ENCODE results near the gene TOP3B. TPM values are rescaled to one million over a fixed set of nuclear protein-coding genes. Genes with fewer than 3 reads are reported as not detected.

Gene TOP3B
- total RNA-seq, 4 donors from 2014 or later: 16.6 to 27.3 (median 22.8) TPM

DNA sequence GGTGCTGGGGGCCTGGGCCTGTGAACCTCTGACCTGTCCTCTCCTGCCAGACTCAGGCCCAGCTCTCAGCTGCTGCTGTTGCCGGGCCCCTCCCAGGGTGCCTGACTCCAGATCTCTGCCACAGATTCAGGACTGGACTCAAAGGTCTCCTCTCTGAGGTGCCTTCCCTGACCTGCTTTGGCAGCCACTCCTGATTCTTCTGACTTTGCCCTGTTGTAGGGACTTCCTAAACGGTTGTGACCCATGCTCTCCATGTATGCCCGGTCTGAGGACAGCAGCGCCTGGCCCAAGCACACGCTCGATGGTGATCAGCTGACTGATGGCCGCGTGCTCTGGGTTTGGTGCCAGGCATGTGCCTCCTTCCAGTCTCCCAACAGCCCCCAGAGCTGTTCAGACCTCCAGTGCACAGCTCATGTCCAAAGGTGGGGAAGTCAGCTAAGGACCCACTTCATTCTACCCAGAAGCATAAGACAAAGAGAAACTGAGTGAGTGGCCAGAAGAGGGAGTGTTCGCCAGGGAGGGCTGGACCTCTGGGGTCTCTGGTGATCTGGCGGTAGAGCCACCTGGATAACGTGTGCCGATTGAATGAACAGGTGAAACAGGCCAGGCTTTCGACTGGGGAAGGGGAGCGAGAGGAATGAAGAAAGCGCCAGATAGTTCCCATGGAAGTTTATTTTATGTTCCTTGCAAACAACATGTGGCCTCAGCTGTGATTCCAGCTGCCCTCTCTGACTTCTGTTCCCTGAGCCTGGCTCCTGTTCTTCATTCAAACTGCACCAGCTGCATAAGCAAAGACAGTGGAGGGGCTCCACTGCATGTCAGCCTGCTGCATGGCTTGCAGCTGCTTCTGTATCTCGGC is 8.1 kb upstream of the TOP3B start:
- TF ChIP-seq, protein P1, sequence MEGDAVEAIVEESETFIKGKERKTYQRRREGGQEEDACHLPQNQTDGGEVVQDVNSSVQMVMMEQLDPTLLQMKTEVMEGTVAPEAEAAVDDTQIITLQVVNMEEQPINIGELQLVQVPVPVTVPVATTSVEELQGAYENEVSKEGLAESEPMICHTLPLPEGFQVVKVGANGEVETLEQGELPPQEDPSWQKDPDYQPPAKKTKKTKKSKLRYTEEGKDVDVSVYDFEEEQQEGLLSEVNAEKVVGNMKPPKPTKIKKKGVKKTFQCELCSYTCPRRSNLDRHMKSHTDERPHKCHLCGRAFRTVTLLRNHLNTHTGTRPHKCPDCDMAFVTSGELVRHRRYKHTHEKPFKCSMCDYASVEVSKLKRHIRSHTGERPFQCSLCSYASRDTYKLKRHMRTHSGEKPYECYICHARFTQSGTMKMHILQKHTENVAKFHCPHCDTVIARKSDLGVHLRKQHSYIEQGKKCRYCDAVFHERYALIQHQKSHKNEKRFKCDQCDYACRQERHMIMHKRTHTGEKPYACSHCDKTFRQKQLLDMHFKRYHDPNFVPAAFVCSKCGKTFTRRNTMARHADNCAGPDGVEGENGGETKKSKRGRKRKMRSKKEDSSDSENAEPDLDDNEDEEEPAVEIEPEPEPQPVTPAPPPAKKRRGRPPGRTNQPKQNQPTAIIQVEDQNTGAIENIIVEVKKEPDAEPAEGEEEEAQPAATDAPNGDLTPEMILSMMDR (IDR thresholded peaks at IDR 0.05; ENCODE audit: low read depth): no peak

DNA sequence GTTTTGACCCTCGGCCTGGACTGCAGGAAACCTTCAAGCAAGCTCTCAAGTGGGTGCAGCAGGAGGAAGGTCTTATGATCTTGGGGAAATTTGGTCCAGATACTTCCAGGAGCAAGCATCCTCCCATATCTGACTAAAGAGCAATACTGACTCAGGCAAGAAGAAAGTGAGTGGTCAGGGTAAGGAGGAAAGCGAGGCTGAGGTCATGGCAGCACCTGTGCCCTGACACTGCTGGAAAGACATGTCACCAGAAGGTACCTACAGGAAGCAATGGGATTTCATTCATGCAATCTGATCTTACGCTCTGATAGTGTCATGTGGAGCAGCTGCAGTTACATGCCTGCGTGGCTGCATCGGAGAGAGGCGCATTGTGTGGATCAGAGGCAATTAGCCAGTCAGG is 6.5 kb upstream of the TOP3B start:
- TF ChIP-seq, protein P1 (IDR thresholded peaks at IDR 0.05; ENCODE audit: low read depth): no peak

DNA sequence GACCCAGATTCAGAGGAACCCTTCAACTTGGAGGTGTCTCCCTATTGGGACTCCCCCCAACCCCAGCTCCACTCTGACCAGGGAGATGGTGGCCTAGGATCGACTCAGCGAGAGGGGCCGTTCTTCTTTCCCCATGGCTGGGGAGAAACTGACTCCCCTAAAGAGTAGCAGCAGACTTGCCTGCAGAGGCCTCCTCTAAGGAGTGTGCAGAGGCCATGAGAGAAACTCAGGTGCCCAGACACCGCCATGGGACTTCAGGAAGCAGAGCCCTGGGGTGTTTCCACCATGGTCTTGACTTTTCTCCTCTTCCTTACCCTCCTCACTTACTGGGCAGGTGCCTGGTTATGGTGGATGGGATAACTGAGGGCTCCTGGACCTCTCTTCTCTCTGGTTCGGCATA is 2.6 kb upstream of the TOP3B start:
- TF ChIP-seq, protein P1 (IDR thresholded peaks at IDR 0.05; ENCODE audit: low read depth): no peak

DNA sequence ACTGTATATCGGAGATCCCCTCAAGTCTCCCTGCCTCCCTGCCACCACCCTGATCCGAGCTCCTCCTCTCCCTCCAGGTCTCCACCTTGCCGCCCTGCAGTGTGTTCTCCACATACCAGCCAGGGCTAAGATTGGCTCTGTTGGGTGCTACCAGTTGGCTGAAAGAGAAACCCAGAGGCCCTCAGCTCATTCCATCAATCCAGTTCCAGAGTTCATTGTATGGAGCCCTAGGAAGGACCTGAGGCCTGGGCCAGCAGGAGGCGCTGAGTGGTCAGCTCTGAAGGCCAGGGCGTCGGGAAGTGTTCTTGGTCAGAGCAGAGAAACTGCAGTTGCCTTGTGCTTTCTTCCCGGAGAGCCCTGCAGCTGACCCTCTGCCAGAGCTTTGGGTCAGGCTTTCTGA is 2.2 kb upstream of the TOP3B start:
- TF ChIP-seq, protein P1 (IDR thresholded peaks at IDR 0.05; ENCODE audit: low read depth): no peak

DNA sequence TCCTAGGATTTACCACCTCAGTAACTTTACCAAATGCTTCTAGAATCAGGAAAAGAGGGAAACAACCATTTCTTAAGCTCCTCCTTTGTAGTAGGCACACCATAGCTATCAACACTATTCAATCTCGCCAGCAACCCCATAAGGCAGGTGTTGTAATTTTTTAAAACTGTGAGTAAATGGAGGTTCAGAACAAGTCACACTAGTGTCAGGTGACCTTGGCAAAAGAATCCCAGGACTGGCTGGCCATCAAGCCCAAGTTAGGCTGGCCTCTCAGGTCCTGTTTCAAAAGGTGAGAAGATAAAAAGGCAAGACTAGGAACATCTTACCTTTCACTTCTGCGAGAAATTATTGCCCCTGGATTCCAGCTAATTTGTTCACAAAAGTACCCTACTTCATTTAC is 713 bp downstream of the TOP3B start:
- TF ChIP-seq, protein P1 (IDR thresholded peaks at IDR 0.05; ENCODE audit: low read depth): no peak

DNA sequence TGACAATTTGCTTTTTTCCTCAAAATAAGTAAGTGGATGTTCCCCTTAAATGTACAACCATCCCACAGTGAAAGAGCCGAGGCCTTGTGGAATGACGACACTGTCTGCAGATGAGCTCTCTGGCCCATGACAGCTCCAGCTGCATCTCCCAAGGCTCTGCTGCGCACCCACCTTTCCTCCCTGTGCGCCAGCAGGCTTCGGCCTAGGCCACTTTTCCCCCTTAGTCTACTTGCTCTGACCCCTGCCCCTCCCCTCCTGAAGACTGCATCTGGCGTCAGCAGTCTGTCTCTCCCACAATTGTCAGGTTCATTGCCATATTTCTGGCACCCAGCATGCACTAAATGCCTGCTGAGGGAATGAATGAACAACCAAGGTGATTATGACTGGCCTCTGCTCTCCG is 2.0 kb downstream of the TOP3B start:
- TF ChIP-seq, protein P1 (IDR thresholded peaks at IDR 0.05; ENCODE audit: low read depth): no peak

DNA sequence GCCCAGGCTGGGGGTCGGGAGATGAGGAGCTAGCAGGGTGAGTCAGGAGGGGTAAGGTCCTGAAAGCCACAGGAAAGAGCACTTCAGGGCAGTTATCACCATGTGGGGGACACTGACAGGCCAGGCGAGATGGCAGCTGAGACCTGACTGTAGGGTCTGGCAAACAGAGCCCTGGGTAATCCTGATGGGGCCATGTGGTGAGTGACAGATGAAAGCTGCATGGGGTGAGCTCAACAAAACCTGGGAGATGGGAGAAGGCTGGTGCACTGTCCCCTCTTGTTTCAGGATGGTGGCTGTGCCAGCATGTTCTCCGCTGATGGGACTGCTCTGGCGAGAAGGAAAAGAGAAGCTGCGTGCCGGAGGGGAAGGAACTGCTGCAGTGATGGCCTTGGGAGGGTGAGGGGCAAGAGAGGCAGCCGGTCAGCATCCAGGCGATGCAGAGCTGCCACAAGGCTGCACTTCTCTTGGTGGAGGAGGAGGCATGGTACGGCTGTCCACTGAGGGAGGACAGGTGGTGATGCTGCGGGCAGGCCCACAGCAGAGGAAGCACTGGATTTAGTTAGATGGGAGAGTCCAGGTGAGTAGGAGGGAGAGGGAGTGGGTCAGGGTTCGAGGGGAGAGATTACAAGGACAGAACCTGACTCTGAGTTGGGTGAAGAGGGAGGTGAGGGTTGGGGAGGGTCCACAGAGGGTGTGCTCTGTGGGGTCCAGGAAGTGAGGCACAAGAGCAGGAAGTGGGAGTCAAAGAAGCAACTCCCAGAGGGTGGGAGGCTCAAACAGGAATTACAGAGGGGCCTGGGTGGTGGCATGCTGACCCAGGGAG is 3.8 kb downstream of the TOP3B start:
- TF ChIP-seq, protein P1 (IDR thresholded peaks at IDR 0.05; ENCODE audit: low read depth): no peak
